Tibial nerve (tissue), 4 donors: ENCODE data around the gene ORMDL3. TPM values are rescaled to one million over a fixed set of nuclear protein-coding genes. Genes with fewer than 3 reads are reported as not detected.
"Not testable (repeated sequence)": the region's sequence is repeated elsewhere in the genome, so short reads cannot be mapped to it uniquely, and the experiment has no call there.

Experiments
- DNase-seq, 2 donors: peaks; one replicate each; pipeline ENCODE4 v3.0.0-alpha.2; 2019; ENCODE audit warnings: low spot score in 2 of 2
- H3K27ac ChIP-seq, 4 donors: fragments of 200-600 bp; sonication (generic) in 3 of 4; one replicate each; pipeline ENCODE4 v1.5.1; 2017 to 2019; ENCODE audit warnings: mild to moderate bottlenecking in 1 of 4
- H3K27me3 ChIP-seq, 2 donors: fragments of 200-600 bp; sonication (generic) in 1 of 2; one replicate each; pipeline versions ENCODE4 v1.5.1 to v1.6.0; 2017 to 2019
- H3K36me3 ChIP-seq, 3 donors: fragments of 200-600 bp; sonication (generic); one replicate each; pipeline ENCODE4 v1.5.1; 2018 to 2019
- H3K4me1 ChIP-seq, 4 donors: fragments of 200-600 bp; sonication (generic) in 3 of 4; one replicate each; pipeline ENCODE4 v1.5.1; 2017 to 2019
- H3K4me3 ChIP-seq, 4 donors: fragments of 200-600 bp; sonication (generic) in 3 of 4; one replicate each; pipeline ENCODE4 v1.5.1; 2017 to 2019; ENCODE audit warnings: mild to moderate bottlenecking in 1 of 4, moderate library complexity in 1 of 4
- H3K9me3 ChIP-seq, 4 donors: fragments of 200-600 bp; sonication (generic) in 3 of 4; one replicate each; pipeline ENCODE4 v1.5.1; 2017 to 2019
- CTCF ChIP-seq, 5 experiments: fragments of 200-600 bp in 3 of 5; fragments of 450-650 bp in 2 of 5; sonication (generic) in 3 of 5; IDR thresholded peaks; one replicate each; pipeline ENCODE4 v1.5.1; 2016 to 2019; ENCODE audit warnings: antibody characterized with exemption in 5 of 5, mild to moderate bottlenecking in 3 of 5, moderate library complexity in 2 of 5
- EP300 ChIP-seq, 2 donors: sonication (generic); formaldehyde crosslinking; IDR thresholded peaks; one replicate each; pipeline ENCODE4 v1.6.1; 2017; ENCODE audit warnings: antibody characterized with exemption in 2 of 2, mild to moderate bottlenecking in 1 of 2
- POLR2A ChIP-seq, 2 donors: fragments of 450-650 bp; IDR thresholded peaks; one replicate each; pipeline ENCODE4 v1.6.1; 2017; ENCODE audit warnings: antibody characterized with exemption in 2 of 2, mild to moderate bottlenecking in 2 of 2, moderate library complexity in 2 of 2
- WGBS, 2 donors: methylation state at CpG; one replicate each; pipeline ENCODE4 v1.1.5; 2018; 5-methylcytosine and 5-hydroxymethylcytosine counted together
- total RNA-seq, 4 donors: library from RNA; depleted of rRNA; stranded (reverse); fragments of >200 nt; gene quantifications; one replicate each; pipeline ENCODE4 v1.1.0, GENCODE V29; 2016

Gene ORMDL3
- total RNA-seq, 4 donors from 2014 or later, result 45.7 to 88.2 (median 72.3) TPM

- Histone ChIP-seq H3K4me1 (peaks cover 0 to 16% (median 5%) of the 10 kb centered on the region in 4 donors), H3K27me3 (no peaks in the 10 kb centered on the region), H3K36me3 (no peaks in the 10 kb centered on the region), H3K4me3 (peak overlapping the region; percentile 18 to 51 (median 46)), H3K9me3 (no peaks in the 10 kb centered on the region), H3K27ac (peak overlapping the region in 2 of 4 donors; percentile 54 to 66)
- no peak for TF ChIP-seq POLR2A (IDR thresholded peaks at IDR 0.05)
- no peak for DNase-seq
- WGBS, 2 donors, result 64 to 72% methylated on average over 21 of the region's 22 CpGs
These were observed 24.7 kb upstream of the ORMDL3 start for GRCh38 chr17:39951924-39952679.

GRCh38 chr17:39950871-39951348 lies 23.5 kb upstream of the ORMDL3 start:
- TF ChIP-seq POLR2A (IDR thresholded peaks at IDR 0.05) (no peak), EP300 (IDR thresholded peaks at IDR 0.05) (no peak), CTCF (IDR thresholded peaks at IDR 0.05) (no peak)

GRCh38 chr17:39949028-39949427 lies 21.6 kb upstream of the ORMDL3 start:
- TF ChIP-seq POLR2A (IDR thresholded peaks at IDR 0.05), result no peak
- no peak for TF ChIP-seq CTCF (IDR thresholded peaks at IDR 0.05)
- no peak for TF ChIP-seq EP300 (IDR thresholded peaks at IDR 0.05)
- no peaks in the 10 kb centered on the region for H3K9me3 ChIP-seq
- H3K36me3 ChIP-seq, result no peaks in the 10 kb centered on the region
- H3K27ac ChIP-seq, result no peak overlapping the region
- H3K4me3 ChIP-seq, result no peak overlapping the region
- WGBS, 2 donors, result 57 to 58% methylated on average over 2 of the region's 2 CpGs
- peaks cover 0 to 16% (median 5%) of the 10 kb centered on the region in 4 donors for H3K4me1 ChIP-seq
- no peak for DNase-seq
- no peaks in the 10 kb centered on the region for H3K27me3 ChIP-seq

More at GRCh38 chr17:39950871-39951348, 23.5 kb upstream of the ORMDL3 start:
- no peaks in the 10 kb centered on the region for H3K36me3 ChIP-seq
- no peaks in the 10 kb centered on the region for H3K9me3 ChIP-seq
- no peaks in the 10 kb centered on the region for H3K27me3 ChIP-seq
- no peak for DNase-seq
- 41 to 63% methylated on average over 5 of the region's 5 CpGs for WGBS, 2 donors
- H3K4me1 ChIP-seq, result peaks cover 0 to 16% (median 5%) of the 10 kb centered on the region in 4 donors
- H3K4me3 ChIP-seq, result no peak overlapping the region
- no peak overlapping the region for H3K27ac ChIP-seq

DNA sequence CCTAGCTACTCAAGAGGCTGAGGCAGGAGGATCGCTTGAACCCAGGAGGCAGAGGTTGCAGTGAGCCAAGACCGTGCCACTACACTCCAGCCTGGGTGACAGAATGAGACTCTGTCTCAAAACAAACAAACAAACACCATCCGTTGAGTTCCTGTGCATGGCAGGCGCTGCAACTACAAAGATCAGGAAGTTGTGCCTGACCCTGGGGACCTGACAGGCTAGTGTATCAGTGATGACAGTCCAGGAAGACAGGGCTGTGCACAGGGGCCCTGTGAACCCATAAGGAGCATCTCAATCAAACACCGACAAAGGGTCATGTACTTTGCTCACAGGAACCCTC lies 21.1 kb upstream of the ORMDL3 start:
- H3K27ac ChIP-seq, H3K27me3 ChIP-seq, H3K4me3 ChIP-seq, H3K9me3 ChIP-seq, DNase-seq, H3K36me3 ChIP-seq: not testable (repeated sequence)
- peaks cover 0 to 13% (median 4%) of the 10 kb centered on the region in 4 donors for H3K4me1 ChIP-seq
- WGBS, 2 donors, result 59 to 76% methylated on average over 5 of the region's 5 CpGs

GRCh38 chr17:39946551-39947330 lies 19.3 kb upstream of the ORMDL3 start:
- Histone ChIP-seq H3K4me3 (no peak overlapping the region), H3K27me3 (no peaks in the 10 kb centered on the region), H3K36me3 (no peaks in the 10 kb centered on the region), H3K4me1 (peaks cover 0 to 3% (median 0%) of the 10 kb centered on the region in 4 donors), H3K27ac (no peak overlapping the region), H3K9me3 (no peaks in the 10 kb centered on the region)
- no peak for TF ChIP-seq CTCF (IDR thresholded peaks at IDR 0.05)
- TF ChIP-seq EP300 (IDR thresholded peaks at IDR 0.05), result no peak
- no peak for TF ChIP-seq POLR2A (IDR thresholded peaks at IDR 0.05)
- 74 to 84% methylated on average over 9 to 12 of the region's 15 CpGs for WGBS, 2 donors
- DNase-seq, result no peak

DNA sequence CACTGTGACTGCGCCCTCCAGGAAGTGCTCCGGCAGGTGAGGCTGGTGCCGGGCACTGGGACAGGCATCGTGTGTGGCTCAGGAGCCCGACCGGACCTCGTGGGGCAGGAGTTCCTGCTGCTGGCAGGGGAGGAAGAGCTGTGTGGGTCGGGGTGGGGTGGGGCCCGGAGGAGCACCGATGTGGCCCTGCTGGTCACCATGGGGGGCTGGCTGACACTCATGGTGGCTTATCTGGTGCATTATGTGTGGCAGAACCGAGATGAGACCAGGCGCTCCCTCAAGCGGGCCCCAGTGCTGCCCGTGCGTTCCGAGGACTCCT lies 17.0 kb upstream of the ORMDL3 start:
- no peak overlapping the region for H3K27ac ChIP-seq
- H3K4me1 ChIP-seq, result no peaks in the 10 kb centered on the region
- H3K36me3 ChIP-seq, result no peaks in the 10 kb centered on the region
- TF ChIP-seq POLR2A (IDR thresholded peaks at IDR 0.05) (no peak), CTCF (IDR thresholded peaks at IDR 0.05) (no peak), EP300 (IDR thresholded peaks at IDR 0.05) (no peak)
- no peak for DNase-seq
- no peaks in the 10 kb centered on the region for H3K9me3 ChIP-seq
- 71 to 84% methylated on average over 6 to 7 of the region's 16 CpGs for WGBS, 2 donors
- no peak overlapping the region for H3K4me3 ChIP-seq
- H3K27me3 ChIP-seq, result no peaks in the 10 kb centered on the region
